HG02571 (cell line): Measurements from ENCODE around the gene STRA6.

Experiments used
- ATAC-seq: cut with Tn5 transposase; IDR thresholded peaks from one replicate; pipeline ENCODE4 v1.9.1; 2021; ENCODE audit warnings: mild to moderate bottlenecking, moderate library complexity; ENCODE audit not compliant: unreplicated experiment

The STRA6 gene

GRCh38 chr15:74202452-74203401, at the start of gene STRA6:
STRA6 (minus strand) TSS chr15:74202787; CDS start chr15:74202267, 520 bp downstream.
- no peak for ATAC-seq

DNA sequence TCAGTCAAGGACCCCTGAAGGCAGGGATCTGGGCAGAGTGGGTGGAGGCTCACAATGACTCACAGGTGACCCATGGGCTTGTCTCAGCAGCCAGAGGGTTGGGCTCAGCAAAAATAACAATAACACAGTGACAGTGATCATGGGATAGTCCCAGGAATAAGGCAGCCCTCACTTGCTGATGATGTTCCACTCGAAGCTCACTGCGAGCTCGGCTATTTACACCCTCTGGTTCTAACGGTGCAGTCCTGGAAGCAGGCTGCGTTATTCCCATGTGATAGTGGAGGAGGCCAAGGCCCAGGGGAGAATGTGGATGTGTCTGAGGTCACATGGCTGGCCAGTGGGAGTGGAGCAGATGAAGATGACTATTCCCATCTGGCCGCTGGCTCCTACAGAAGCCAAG, 49.7 kb upstream of the STRA6 start:
- ATAC-seq = no peak

- ATAC-seq = no peak
These were observed 48.7 kb upstream of the STRA6 start for GRCh38 chr15:74251131-74251811.

- no peak for ATAC-seq
These were observed 47.7 kb upstream of the STRA6 start for GRCh38 chr15:74250266-74250665.

DNA sequence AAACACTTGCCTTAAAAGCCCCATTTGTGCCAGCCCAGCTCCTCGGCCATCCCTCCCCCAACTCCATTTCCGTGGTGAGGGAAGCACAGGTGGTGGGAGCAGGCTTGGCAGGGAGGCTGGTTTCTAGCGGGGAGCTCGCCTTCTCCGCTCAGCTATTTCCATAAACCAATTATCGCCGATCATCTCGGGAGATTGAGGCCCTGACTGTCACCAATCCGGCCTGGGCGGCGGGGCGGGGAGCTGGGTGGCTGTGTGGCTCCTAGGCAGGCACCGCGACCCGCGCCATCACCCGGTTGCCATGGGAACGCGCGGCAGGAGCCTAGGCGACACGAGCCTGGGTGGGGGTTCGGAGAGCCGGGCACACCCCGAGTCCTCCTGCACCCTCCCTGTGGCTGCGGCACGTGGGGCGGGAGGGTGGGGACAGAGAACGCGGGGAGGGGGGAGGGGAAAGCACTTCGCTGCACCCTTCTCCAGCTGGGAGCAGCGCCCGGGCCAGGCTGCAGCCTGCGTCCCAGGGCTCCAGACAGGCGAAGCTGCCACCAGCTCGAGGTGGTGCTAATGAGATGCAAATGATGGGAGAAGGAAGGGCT, 42.9 kb upstream of the STRA6 start:
- no peak for ATAC-seq

DNA sequence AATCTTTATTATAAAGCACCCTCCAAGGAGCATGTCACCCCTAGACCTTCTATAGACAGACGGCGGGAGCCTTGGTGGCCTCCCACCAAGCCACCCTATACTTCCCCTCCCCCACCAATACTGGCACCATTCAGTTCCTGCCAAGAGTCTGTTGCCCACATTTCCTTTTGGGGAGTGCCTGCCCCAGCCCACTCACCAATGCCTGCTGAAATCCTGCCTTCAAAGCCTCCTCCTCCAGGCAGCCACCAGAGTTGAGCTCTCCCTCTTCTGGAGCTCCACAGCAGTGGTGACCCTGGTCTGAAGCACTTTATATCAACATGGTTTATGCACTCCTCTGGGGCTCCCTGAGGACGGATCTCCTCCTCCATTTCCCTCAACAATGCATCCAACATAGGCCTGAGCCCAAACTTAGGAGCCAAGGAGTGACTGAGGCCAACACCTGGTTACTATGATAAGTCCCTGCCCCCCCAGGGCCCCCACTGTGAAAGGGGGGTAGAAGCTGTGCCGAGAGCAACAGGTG, 42.3 kb upstream of the STRA6 start:
- no peak for ATAC-seq

GRCh38 chr15:74243431-74243830, 40.8 kb upstream of the STRA6 start:
- no peak for ATAC-seq

GRCh38 chr15:74242441-74243185, 40.0 kb upstream of the STRA6 start:
- no peak for ATAC-seq

DNA sequence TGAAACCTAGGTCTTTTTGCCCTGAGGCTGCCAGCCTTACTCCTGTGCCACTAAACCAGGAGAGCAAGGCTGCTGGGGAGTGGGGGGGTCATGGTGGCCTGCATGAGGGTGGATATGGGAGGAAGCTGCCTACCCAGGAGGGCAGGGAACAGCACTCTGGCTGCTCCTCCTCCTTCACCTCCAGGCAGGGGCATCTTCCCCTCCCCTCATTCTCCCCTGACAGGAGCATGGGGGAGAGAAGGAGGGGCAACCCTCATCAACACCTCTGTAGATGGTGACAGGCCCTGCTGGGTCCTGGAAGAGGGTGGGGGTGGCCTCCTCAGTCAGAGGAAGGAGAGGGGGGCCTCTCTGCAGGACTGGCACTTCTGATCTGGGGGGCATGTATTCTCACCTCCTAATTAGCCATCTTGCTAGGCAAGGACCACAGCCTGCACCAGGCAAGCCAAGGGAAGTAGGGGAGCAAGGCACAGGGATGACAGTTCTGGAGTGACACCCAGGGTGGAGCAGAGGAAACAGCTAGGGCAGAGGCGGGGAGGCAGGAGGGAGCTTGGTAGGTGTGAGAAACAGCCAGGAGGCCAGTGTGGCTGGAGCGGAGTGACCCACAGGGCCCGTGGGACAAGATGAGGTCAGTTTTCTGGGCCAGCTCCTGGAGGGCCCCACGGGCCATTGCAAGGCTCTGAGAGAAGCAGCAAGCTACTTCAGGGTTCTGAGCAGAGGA, 38.5 kb upstream of the STRA6 start:
- no peak for ATAC-seq

GRCh38 chr15:74240002-74240568, 37.5 kb upstream of the STRA6 start:
- ATAC-seq = no peak

DNA sequence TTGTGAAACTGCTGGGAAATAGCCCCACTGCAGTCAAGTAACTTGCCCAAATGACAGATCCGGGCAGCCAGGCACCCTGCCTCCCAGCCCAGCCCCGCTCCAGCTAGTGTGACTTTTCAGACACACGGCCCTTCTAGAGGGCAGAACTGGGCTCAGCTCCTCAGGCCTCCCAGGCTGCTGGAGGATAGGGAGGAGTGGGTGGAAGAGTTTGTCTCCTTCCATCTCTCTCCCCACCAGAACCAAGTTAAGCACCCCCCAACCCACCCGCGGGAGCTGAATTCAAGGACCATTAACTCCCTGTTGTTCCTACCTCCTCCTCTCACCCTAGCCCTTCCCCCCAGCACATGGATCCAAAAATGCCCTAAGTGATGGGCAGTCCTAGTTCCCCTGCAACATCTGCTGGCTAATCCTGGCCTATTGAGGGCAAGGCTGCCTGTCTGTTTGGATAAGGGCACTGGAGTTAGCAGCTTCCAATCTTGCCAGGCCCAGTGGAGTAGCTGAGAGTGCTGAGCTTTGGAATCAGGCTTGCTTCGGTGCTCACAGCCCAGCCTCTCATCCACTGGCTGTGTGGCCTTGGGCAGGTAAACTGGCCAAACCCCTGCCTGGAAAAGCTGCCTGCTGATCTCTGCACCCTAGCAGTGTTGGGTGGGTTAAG, 36.6 kb upstream of the STRA6 start:
- ATAC-seq = no peak

DNA sequence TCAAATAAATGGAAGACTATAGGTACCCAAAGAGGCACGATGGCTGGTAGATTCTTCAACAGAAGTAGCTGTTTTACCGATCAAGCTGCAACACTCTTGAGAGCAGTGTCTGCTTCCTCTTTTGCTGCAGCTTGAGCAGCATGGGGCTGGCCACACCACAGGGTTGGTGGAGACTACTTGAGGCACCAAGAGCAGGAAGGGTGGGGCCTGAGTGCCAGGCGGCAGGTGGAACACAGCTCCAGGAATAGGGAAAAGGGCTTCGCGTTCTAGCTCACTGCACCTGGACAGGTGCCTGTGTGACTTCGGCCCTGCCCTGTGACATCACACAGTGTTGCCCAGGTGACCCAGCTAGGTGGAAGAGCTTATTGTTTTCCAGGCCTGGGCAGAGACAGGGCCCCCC, 33.4 kb upstream of the STRA6 start, which contains the start of gene CCDC33:
Gene CCDC33, plus strand, starts transcription at position 365 of the 400 bp plus-strand sequence. CDS start 394 bp downstream, outside the sequence.
- no peak for ATAC-seq

GRCh38 chr15:74234598-74234875, 31.9 kb upstream of the STRA6 start:
- no peak for ATAC-seq

DNA sequence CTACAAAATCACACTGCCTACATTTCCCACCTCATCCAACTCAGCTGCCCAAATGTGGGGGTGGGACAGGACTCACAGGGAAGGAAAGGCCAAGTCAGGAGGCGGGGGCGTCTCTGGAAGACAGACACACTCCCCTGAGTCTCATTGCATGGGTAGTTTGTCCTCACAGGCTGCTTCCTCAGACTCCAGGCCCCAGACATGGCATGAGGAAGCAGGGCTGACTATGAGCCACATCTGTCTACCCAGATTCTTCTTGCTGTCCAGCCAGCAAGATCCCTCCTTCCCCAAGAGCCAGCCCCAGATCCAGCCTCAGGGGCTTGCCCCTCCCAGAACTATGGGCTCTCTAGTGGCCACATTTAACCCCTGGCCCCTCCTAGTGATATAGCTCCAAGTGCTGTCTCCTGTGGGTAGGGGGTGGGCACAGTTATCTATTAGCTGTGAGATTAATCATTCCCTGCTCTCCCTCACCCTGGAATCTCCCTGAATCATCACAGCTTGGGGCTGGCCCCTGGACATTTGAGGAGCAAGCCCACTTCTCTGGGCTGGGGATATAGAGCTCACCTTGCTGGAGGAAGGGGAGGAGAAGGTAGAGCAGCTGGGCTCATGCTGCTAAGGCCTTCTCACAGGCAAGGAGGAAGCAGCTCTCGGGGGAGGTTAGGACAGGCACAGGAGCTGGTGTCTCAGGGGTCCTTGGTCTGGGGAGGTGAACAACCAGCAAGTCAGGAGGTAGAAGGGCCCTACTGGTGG, 31.4 kb upstream of the STRA6 start:
- ATAC-seq = no peak

- no peak for ATAC-seq
These were observed 30.8 kb upstream of the STRA6 start for GRCh38 chr15:74233373-74233772.

DNA sequence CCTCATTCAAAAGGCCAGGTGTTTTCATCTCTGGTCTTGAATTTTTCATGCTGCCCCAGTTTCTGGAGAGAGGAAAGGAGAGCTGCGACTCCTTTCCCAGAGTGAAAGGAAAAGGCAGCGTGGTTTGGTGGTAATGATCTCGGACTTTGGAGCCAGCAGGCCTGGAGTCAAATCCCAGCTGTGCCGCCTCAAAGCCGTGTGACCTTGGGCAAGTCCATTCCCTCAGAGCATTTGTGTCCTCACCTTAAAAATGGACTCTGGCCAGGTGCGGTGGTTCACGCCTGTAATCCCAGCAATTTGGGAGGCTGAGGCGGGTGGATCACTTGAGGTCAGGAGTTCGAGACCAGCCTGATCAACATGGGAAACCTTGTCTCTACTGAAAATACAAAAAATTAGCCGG, 28.9 kb upstream of the STRA6 start:
- ATAC-seq = no peak

GRCh38 chr15:74229686-74230085, 27.1 kb upstream of the STRA6 start:
- ATAC-seq = no peak

GRCh38 chr15:74228723-74229081, 26.1 kb upstream of the STRA6 start:
- ATAC-seq = no peak
